Measurements from ENCODE around the gene STAMBPL1. TPM values are rescaled to one million over a fixed set of nuclear protein-coding genes. Genes with fewer than 3 reads are reported as not detected.
A peak's percentile ranks its signal among the peaks of the same experiment; 100 is the strongest.

The STAMBPL1 gene
- total RNA-seq, 2 donors from 2014 or later: 28.2 to 39.9 TPM

GRCh38 chr10:88957381-88957780, 77.3 kb downstream of the STAMBPL1 start:
- ATAC-seq (replicated peaks in 1 of 2) (no peak), DNase-seq (no peak)
- H3K27ac Mint-ChIP-seq: no peak overlapping the region
- H3K4me1 Mint-ChIP-seq (ENCODE audit: low read depth): peaks cover 17% of the 10 kb centered on the region
- H3K36me3 Mint-ChIP-seq (ENCODE audit: insufficient read depth in 2 of 2): no peaks in the 10 kb centered on the region
- no peak overlapping the region for H3K4me3 Mint-ChIP-seq
- no peaks in the 10 kb centered on the region for H3K27me3 Mint-ChIP-seq (ENCODE audit: low read depth)
- H3K9me3 Mint-ChIP-seq: no peaks in the 10 kb centered on the region

GRCh38 chr10:88958721-88959120, 78.7 kb downstream of the STAMBPL1 start:
- ATAC-seq (replicated peaks in 1 of 2) (no peak), DNase-seq (no peak)
- Mint-ChIP-seq H3K4me3 (no peak overlapping the region), H3K36me3 (ENCODE audit: insufficient read depth in 2 of 2) (no peaks in the 10 kb centered on the region), H3K27me3 (ENCODE audit: low read depth) (no peaks in the 10 kb centered on the region), H3K27ac (no peak overlapping the region), H3K9me3 (no peaks in the 10 kb centered on the region), H3K4me1 (ENCODE audit: low read depth) (peaks cover 22% of the 10 kb centered on the region)

GRCh38 chr10:88960802-88961201, 80.8 kb downstream of the STAMBPL1 start:
- H3K4me3 Mint-ChIP-seq: peak overlapping the region in 1 of 2 donors; percentile 36
- peaks cover 22% of the 10 kb centered on the region for H3K4me1 Mint-ChIP-seq (ENCODE audit: low read depth)
- H3K27me3 Mint-ChIP-seq (ENCODE audit: low read depth): no peaks in the 10 kb centered on the region
- H3K36me3 Mint-ChIP-seq (ENCODE audit: insufficient read depth in 2 of 2): no peaks in the 10 kb centered on the region
- no peak overlapping the region for H3K27ac Mint-ChIP-seq
- ATAC-seq (replicated peaks in 1 of 2): peak; percentile 94 to 97
- peak; percentile 9 to 22 for DNase-seq
- H3K9me3 Mint-ChIP-seq: no peaks in the 10 kb centered on the region

GRCh38 chr10:88961266-88961665, 81.2 kb downstream of the STAMBPL1 start:
- no peaks in the 10 kb centered on the region for H3K27me3 Mint-ChIP-seq (ENCODE audit: low read depth)
- no peaks in the 10 kb centered on the region for H3K36me3 Mint-ChIP-seq (ENCODE audit: insufficient read depth in 2 of 2)
- no peak overlapping the region for H3K27ac Mint-ChIP-seq
- H3K4me1 Mint-ChIP-seq (ENCODE audit: low read depth): peaks cover 22% of the 10 kb centered on the region
- peak overlapping the region in 1 of 2 donors; percentile 36 for H3K4me3 Mint-ChIP-seq
- ATAC-seq (replicated peaks in 1 of 2) (peak; percentile 19 to 46), DNase-seq (no peak)
- no peaks in the 10 kb centered on the region for H3K9me3 Mint-ChIP-seq

GRCh38 chr10:88962336-88962735, 82.3 kb downstream of the STAMBPL1 start:
- peak overlapping the region in 1 of 2 donors; percentile 31 for H3K4me3 Mint-ChIP-seq
- no peak for DNase-seq
- no peak overlapping the region for H3K27ac Mint-ChIP-seq
- no peaks in the 10 kb centered on the region for H3K27me3 Mint-ChIP-seq (ENCODE audit: low read depth)
- H3K36me3 Mint-ChIP-seq (ENCODE audit: insufficient read depth in 2 of 2): no peaks in the 10 kb centered on the region
- H3K9me3 Mint-ChIP-seq: no peaks in the 10 kb centered on the region
- H3K4me1 Mint-ChIP-seq (ENCODE audit: low read depth): peaks cover 22% of the 10 kb centered on the region
- ATAC-seq (replicated peaks in 1 of 2): no peak

- Mint-ChIP-seq H3K27ac (no peak overlapping the region), H3K9me3 (no peaks in the 10 kb centered on the region), H3K4me1 (ENCODE audit: low read depth) (peaks cover 22% of the 10 kb centered on the region), H3K36me3 (ENCODE audit: insufficient read depth in 2 of 2) (no peaks in the 10 kb centered on the region), H3K27me3 (ENCODE audit: low read depth) (no peaks in the 10 kb centered on the region), H3K4me3 (no peak overlapping the region)
- DNase-seq: no peak
- no peak for ATAC-seq (replicated peaks in 1 of 2)
These were observed 83.3 kb downstream of the STAMBPL1 start for GRCh38 chr10:88963318-88963717.

GRCh38 chr10:88964360-88964759, 84.3 kb downstream of the STAMBPL1 start:
- DNase-seq: no peak
- H3K4me1 Mint-ChIP-seq (ENCODE audit: low read depth): peaks cover 22% of the 10 kb centered on the region
- ATAC-seq (replicated peaks in 1 of 2): no peak
- H3K27me3 Mint-ChIP-seq (ENCODE audit: low read depth): no peaks in the 10 kb centered on the region
- no peaks in the 10 kb centered on the region for H3K36me3 Mint-ChIP-seq (ENCODE audit: insufficient read depth in 2 of 2)
- H3K9me3 Mint-ChIP-seq: no peaks in the 10 kb centered on the region
- no peak overlapping the region for H3K27ac Mint-ChIP-seq
- H3K4me3 Mint-ChIP-seq: no peak overlapping the region

GRCh38 chr10:88964869-88965415, 84.9 kb downstream of the STAMBPL1 start:
- no peak overlapping the region for H3K4me3 Mint-ChIP-seq
- peaks cover 22% of the 10 kb centered on the region for H3K4me1 Mint-ChIP-seq (ENCODE audit: low read depth)

GRCh38 chr10:88966797-88967196, 86.8 kb downstream of the STAMBPL1 start:
- H3K27ac Mint-ChIP-seq: no peak overlapping the region
- peaks cover 11% of the 10 kb centered on the region for H3K4me1 Mint-ChIP-seq (ENCODE audit: low read depth)

More at GRCh38 chr10:88964869-88965415, 84.9 kb downstream of the STAMBPL1 start:
- Mint-ChIP-seq H3K36me3 (ENCODE audit: insufficient read depth in 2 of 2) (no peaks in the 10 kb centered on the region), H3K27ac (peak overlapping the region; percentile 13), H3K9me3 (no peaks in the 10 kb centered on the region), H3K27me3 (ENCODE audit: low read depth) (no peaks in the 10 kb centered on the region)
- no peak for DNase-seq
- no peak for ATAC-seq (replicated peaks in 1 of 2)

GRCh38 chr10:88968391-88968790, 88.3 kb downstream of the STAMBPL1 start:
- DNase-seq (no peak), ATAC-seq (replicated peaks in 1 of 2) (no peak)
- H3K9me3 Mint-ChIP-seq: no peaks in the 10 kb centered on the region
- H3K36me3 Mint-ChIP-seq (ENCODE audit: insufficient read depth in 2 of 2): no peaks in the 10 kb centered on the region
- no peak overlapping the region for H3K27ac Mint-ChIP-seq
- H3K27me3 Mint-ChIP-seq (ENCODE audit: low read depth): no peaks in the 10 kb centered on the region
- H3K4me3 Mint-ChIP-seq: no peak overlapping the region
- H3K4me1 Mint-ChIP-seq (ENCODE audit: low read depth): no peaks in the 10 kb centered on the region

More at GRCh38 chr10:88966797-88967196, 86.8 kb downstream of the STAMBPL1 start:
- DNase-seq (no peak), ATAC-seq (replicated peaks in 1 of 2) (no peak)
- H3K4me3 Mint-ChIP-seq: no peak overlapping the region
- H3K36me3 Mint-ChIP-seq (ENCODE audit: insufficient read depth in 2 of 2): no peaks in the 10 kb centered on the region
- no peaks in the 10 kb centered on the region for H3K27me3 Mint-ChIP-seq (ENCODE audit: low read depth)
- no peaks in the 10 kb centered on the region for H3K9me3 Mint-ChIP-seq

GRCh38 chr10:88971221-88972061, 91.4 kb downstream of the STAMBPL1 start:
- Mint-ChIP-seq H3K27ac (no peak overlapping the region), H3K36me3 (ENCODE audit: insufficient read depth in 2 of 2) (no peaks in the 10 kb centered on the region), H3K4me1 (ENCODE audit: low read depth) (peaks cover 12% of the 10 kb centered on the region), H3K27me3 (ENCODE audit: low read depth) (no peaks in the 10 kb centered on the region), H3K9me3 (no peaks in the 10 kb centered on the region), H3K4me3 (no peak overlapping the region)
- ATAC-seq (replicated peaks in 1 of 2) (no peak), DNase-seq (no peak)

All from activated T-cell treated with anti-CD3 and anti-CD28 coated beads, Interleukin-2, amount 50 U/mL, for 72 hours (primary cell).